Keratinocyte (primary cell): Measurements from ENCODE around the gene NTSR1. TPM values are rescaled to one million over a fixed set of nuclear protein-coding genes. Genes with fewer than 3 reads are reported as not detected.

Source experiments
- DNase-seq: peaks from one replicate; pipeline ENCODE4 v3.0.0-alpha.2; 2011; ENCODE audit warnings: low read depth, missing footprints, low spot score
- FAIRE-seq: peaks from 2 replicates; lab custom pipeline; 2011; peaks lifted over from hg19 to GRCh38; lab: Jason Lieb, UNC
- H2AFZ ChIP-seq: 2 replicates; pipeline ENCODE4 v1.6.0; 2012; ENCODE audit warnings: low read length, control low read depth, inconsistent platforms; ENCODE audit not compliant: control insufficient read depth
- H3K27ac ChIP-seq: 2 replicates; pipeline ENCODE4 v1.5.1; 2011; ENCODE audit warnings: low read length; ENCODE audit not compliant: control insufficient read depth, insufficient read depth
- H3K27me3 ChIP-seq: 3 replicates; pipeline ENCODE4 v1.6.0; 2011; ENCODE audit warnings: low read length; ENCODE audit not compliant: control insufficient read depth, insufficient read depth; ENCODE audit errors: extremely low read depth
- H3K36me3 ChIP-seq, 2 experiments: 2 replicates in 1 of 2; 3 replicates in 1 of 2; pipeline ENCODE4 v1.5.1; 2011; ENCODE audit warnings: low read length in 2 of 2, mild to moderate bottlenecking in 1 of 2; ENCODE audit not compliant: control insufficient read depth in 2 of 2, insufficient read depth in 2 of 2; ENCODE audit errors: extremely low read depth in 1 of 2
- H3K4me1 ChIP-seq: 3 replicates; pipeline ENCODE4 v1.5.1; 2011; ENCODE audit warnings: low read length; ENCODE audit not compliant: control insufficient read depth, insufficient read depth; ENCODE audit errors: extremely low read depth
- H3K4me2 ChIP-seq: 3 replicates; pipeline ENCODE4 v1.6.0; 2011; ENCODE audit warnings: low read depth, low read length; ENCODE audit not compliant: control insufficient read depth, insufficient read depth; ENCODE audit errors: extremely low read depth
- H3K4me3 ChIP-seq, 3 experiments: fragments of 200-600 bp in 1 of 3; sonication (generic) in 1 of 3; 2 replicates in 2 of 3; 3 replicates in 1 of 3; pipeline ENCODE4 v1.5.1; 2011 to 2016; ENCODE audit warnings: low read length in 3 of 3, mild to moderate bottlenecking in 3 of 3, control low read depth in 2 of 3, inconsistent platforms in 1 of 3, low read depth in 1 of 3, mixed read lengths in 1 of 3, mixed run types in 1 of 3, moderate library complexity in 1 of 3; ENCODE audit not compliant: control insufficient read depth in 2 of 3, insufficient read depth in 2 of 3; ENCODE audit errors: extremely low read depth in 1 of 3
- H3K79me2 ChIP-seq: 2 replicates; pipeline ENCODE4 v1.6.0; 2012; ENCODE audit warnings: low read length; ENCODE audit not compliant: control insufficient read depth, insufficient read depth
- H3K9ac ChIP-seq: 3 replicates; pipeline ENCODE4 v1.6.0; 2011; ENCODE audit warnings: low read length; ENCODE audit not compliant: control insufficient read depth, insufficient read depth; ENCODE audit errors: extremely low read depth
- H3K9me1 ChIP-seq: 3 replicates; pipeline ENCODE4 v1.6.0; 2011; ENCODE audit warnings: low read length; ENCODE audit not compliant: control insufficient read depth, insufficient read depth; ENCODE audit errors: extremely low read depth
- H3K9me3 ChIP-seq: 2 replicates; pipeline ENCODE4 v1.5.1; 2012; ENCODE audit warnings: low read depth, low read length; ENCODE audit not compliant: control insufficient read depth
- H4K20me1 ChIP-seq: 3 replicates; pipeline ENCODE4 v1.6.0; 2011; ENCODE audit warnings: low read length; ENCODE audit not compliant: control insufficient read depth, insufficient read depth; ENCODE audit errors: extremely low read depth
- CTCF ChIP-seq, 3 experiments: IDR thresholded peaks in 1 of 3; conservative IDR thresholded peaks in 1 of 3; optimal IDR thresholded peaks in 1 of 3; 2 replicates in 2 of 3; 3 replicates in 1 of 3; pipeline versions ENCODE3 to v1.5.1; 2011; ENCODE audit warnings: low read length in 3 of 3, mild to moderate bottlenecking in 3 of 3, moderate library complexity in 2 of 3, control low read depth in 1 of 3, inconsistent platforms in 1 of 3; ENCODE audit not compliant: insufficient read depth in 2 of 3; ENCODE audit errors: extremely low read depth in 1 of 3
- EZH2 ChIP-seq: IDR thresholded peaks from one replicate; pipeline ENCODE4 v1.6.1; 2012; ENCODE audit warnings: inconsistent platforms, mild to moderate bottlenecking, low read length, moderate library complexity
- dilution Hi-C: fragments of 300-500 bp; cut with MboI; formaldehyde crosslinking; loops from one replicate; pipeline ENCODE4 v1.7.0; 2020; ENCODE audit warnings: low sequenced_read_pairs; ENCODE audit not compliant: extremely low pct_ligation_motif_present
- polyA plus RNA-seq, 5 experiments: library from polyadenylated mRNA; depleted of rRNA in 3 of 5; stranded (reverse) in 3 of 5; stranded (forward) in 1 of 5; unstranded in 1 of 5; fragments of >200 nt; gene quantifications; 1 replicate in 1 of 5; 2 replicates in 3 of 5; 3 replicates in 1 of 5; pipeline versions ENCODE4 v1.2.1 to v1.2.3, GENCODE V29; 2011 to 2012; ENCODE audit warnings: missing spikeins in 2 of 5, low read depth in 1 of 5, low replicate concordance in 1 of 5

The NTSR1 gene
- polyA plus RNA-seq, 1 donor (not counting 4 experiments of a cell fraction or from before 2014, with no cell fraction given) = 0.55 TPM

GRCh38 chr20:62697468-62697912, 11.1 kb upstream of the NTSR1 start:
- H2AFZ ChIP-seq = no peak overlapping the region
- H3K4me1 ChIP-seq = no peaks in the 10 kb centered on the region
- no peaks in the 10 kb centered on the region for H3K36me3 ChIP-seq
- no peak for DNase-seq
- FAIRE-seq = no peak
- no peak overlapping the region for H3K9ac ChIP-seq
- no peak for TF ChIP-seq CTCF (optimal IDR thresholded peaks at IDR 0.05 in 1 of 3, IDR thresholded peaks at IDR 0.05 in 1 of 3, conservative IDR thresholded peaks at IDR 0.05 in 1 of 3; ENCODE audit: extremely low read depth in 1 of 3, insufficient read depth in 2 of 3, low read length in 3 of 3)
- no peak for TF ChIP-seq EZH2
- no peaks in the 10 kb centered on the region for H3K79me2 ChIP-seq
- H3K27ac ChIP-seq = no peak overlapping the region
- no peaks in the 10 kb centered on the region for H3K9me1 ChIP-seq
- H3K27me3 ChIP-seq = peaks cover 73% of the 10 kb centered on the region
- no peaks in the 10 kb centered on the region for H4K20me1 ChIP-seq
- no peak overlapping the region for H3K4me3 ChIP-seq
- H3K9me3 ChIP-seq = no peaks in the 10 kb centered on the region
- dilution Hi-C loops = no loop called here
- no peak overlapping the region for H3K4me2 ChIP-seq

- H3K9ac ChIP-seq = no peak overlapping the region
- no peaks in the 10 kb centered on the region for H3K9me3 ChIP-seq
- FAIRE-seq = no peak
- no peaks in the 10 kb centered on the region for H3K9me1 ChIP-seq
- H3K27me3 ChIP-seq = peaks cover 66% of the 10 kb centered on the region
- no peaks in the 10 kb centered on the region for H3K36me3 ChIP-seq
- H2AFZ ChIP-seq = no peak overlapping the region
- H3K4me1 ChIP-seq = peaks cover 7% of the 10 kb centered on the region
- TF ChIP-seq EZH2 (no peak), CTCF (optimal IDR thresholded peaks at IDR 0.05 in 1 of 3, IDR thresholded peaks at IDR 0.05 in 1 of 3, conservative IDR thresholded peaks at IDR 0.05 in 1 of 3; ENCODE audit: extremely low read depth in 1 of 3, insufficient read depth in 2 of 3, low read length in 3 of 3) (no peak)
- H3K4me2 ChIP-seq = no peak overlapping the region
- dilution Hi-C loops = no loop called here
- H3K4me3 ChIP-seq = no peak overlapping the region
- no peak for DNase-seq
- H4K20me1 ChIP-seq = no peaks in the 10 kb centered on the region
- no peak overlapping the region for H3K27ac ChIP-seq
- no peaks in the 10 kb centered on the region for H3K79me2 ChIP-seq
Measured at GRCh38 chr20:62698231-62698630, 10.4 kb upstream of the NTSR1 start.
